Measurements from ENCODE around the gene RPL36.

DNA sequence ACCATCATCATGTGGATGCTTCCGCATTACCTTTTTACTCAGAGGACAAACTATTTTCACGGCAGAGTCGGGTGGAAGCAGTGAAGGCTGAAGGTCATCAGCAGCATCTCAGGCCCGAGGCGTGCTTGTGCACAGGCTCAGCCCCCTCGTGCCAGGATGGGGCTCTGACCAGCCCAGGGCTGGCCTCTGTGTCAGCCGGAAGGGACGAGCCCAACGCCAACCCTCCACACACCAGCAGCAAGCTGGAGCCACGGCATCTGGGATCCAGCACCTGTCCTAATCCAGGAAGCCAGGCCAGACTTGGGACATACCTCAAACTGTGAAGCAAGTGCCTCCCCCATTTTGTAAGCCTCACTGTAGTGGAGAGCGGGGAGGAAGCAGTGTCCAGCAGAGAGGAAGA is 20.9 kb upstream of the RPL36 start:
- no peak for TF ChIP-seq EZH2phosphoT487 (conservative IDR thresholded peaks at IDR 0.05; ENCODE audit: low read length)
- TF ChIP-seq, protein P1, sequence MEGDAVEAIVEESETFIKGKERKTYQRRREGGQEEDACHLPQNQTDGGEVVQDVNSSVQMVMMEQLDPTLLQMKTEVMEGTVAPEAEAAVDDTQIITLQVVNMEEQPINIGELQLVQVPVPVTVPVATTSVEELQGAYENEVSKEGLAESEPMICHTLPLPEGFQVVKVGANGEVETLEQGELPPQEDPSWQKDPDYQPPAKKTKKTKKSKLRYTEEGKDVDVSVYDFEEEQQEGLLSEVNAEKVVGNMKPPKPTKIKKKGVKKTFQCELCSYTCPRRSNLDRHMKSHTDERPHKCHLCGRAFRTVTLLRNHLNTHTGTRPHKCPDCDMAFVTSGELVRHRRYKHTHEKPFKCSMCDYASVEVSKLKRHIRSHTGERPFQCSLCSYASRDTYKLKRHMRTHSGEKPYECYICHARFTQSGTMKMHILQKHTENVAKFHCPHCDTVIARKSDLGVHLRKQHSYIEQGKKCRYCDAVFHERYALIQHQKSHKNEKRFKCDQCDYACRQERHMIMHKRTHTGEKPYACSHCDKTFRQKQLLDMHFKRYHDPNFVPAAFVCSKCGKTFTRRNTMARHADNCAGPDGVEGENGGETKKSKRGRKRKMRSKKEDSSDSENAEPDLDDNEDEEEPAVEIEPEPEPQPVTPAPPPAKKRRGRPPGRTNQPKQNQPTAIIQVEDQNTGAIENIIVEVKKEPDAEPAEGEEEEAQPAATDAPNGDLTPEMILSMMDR (IDR thresholded peaks at IDR 0.05; ENCODE audit: insufficient read depth, low read length, poor library complexity, severe bottlenecking): no peak
